Measurements from ENCODE around the gene IRX5.

IRX5 gene

DNA sequence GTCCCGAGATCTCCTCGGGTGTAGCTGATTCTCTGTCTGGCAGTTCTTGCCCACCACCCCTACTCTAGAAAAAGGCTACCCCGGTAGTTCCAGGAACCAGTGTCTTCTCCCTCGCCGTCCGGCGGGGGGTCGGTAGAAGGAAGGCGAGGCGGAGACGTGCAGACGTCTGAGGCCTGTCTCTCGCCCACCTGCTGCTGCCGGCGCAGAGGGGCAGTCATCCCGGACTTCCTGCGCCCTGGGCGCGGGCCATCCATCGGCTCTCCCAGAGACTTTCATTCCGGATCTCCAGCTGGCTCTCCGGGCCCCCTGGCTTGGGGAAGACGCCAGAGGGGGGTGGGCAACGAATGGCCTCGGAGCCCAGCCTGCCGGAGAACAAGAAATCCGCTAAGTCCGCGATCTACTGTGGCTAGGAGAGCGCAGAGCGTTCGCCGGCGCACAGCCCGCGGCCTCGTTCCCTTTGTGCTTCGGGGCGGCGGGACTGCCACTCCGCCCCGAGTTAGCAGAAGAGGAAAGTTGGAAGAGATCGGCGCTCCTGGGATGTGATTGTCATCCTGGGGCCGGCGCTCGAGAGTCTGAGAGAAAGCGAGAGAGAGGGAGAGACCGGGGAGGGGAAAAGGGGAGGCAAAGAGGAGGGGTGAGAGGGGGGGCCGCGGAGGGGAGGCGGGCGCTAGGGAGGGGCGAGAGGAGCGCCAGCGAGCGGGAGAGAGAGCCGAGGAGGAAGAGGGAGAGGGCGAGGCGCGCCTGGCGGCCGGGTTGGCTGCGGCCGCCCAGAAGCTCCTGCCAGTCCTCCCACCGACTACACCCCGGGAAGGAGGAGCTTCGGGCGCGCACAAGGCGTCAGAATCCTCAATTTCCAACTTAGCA is at the start of gene IRX5:
IRX5 (plus strand) TSS at position 861 of the 864 bp plus-strand sequence. CDS start 334 bp downstream, outside the sequence.
- in situ Hi-C loops (cut with MboI; ENCODE audit: low sequenced_read_pairs): loop anchor here (10.0 to 25.0 kb wide), 2 partner anchors 645 to 1168 kb away; partner anchors contain the start of gene IRX3
- peak; percentile 95 to 96 for DNase-seq (ENCODE audit: low spot score in 2 of 2)
- H3K9me3 ChIP-seq: no peaks in the 10 kb centered on the region
- peak within 1 kb of the TSS; percentile 66 for H3K4me3 ChIP-seq
- H3K36me3 ChIP-seq (replicated peaks): peaks cover 19% of the 10 kb centered on the region
- no peaks in the 10 kb centered on the region for H3K27me3 ChIP-seq (ENCODE audit: low read depth)
- H3K4me1 ChIP-seq: peaks cover 10% of the 10 kb centered on the region

DNA sequence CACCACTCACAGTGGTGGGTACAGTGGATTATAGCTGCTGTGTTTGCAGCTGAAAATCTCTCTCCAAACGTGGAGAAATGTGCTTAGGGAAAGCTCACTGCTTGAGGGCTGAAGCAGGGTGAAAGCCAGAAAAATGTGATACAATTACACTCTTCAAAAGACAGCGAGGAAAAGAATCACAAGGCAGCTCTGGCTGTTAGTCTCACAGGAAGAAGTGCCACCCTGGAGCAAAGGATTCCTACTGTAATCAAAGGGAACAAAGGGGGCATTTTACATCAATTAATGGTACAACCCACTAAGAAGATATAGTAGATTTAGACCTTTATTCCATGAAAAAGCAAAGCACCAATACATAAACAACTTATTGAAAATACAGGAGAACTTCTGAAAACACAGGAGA is 48.1 kb upstream of the IRX5 start:
- DNase-seq (ENCODE audit: low spot score in 2 of 2): no peak
- H3K9me3 ChIP-seq: no peaks in the 10 kb centered on the region
- no peaks in the 10 kb centered on the region for H3K27me3 ChIP-seq (ENCODE audit: low read depth)
- H3K36me3 ChIP-seq (replicated peaks): no peaks in the 10 kb centered on the region
- no peaks in the 10 kb centered on the region for H3K4me1 ChIP-seq
- in situ Hi-C loops (cut with MboI; ENCODE audit: low sequenced_read_pairs): no loop called here
- H3K4me3 ChIP-seq: no peak overlapping the region

DNA sequence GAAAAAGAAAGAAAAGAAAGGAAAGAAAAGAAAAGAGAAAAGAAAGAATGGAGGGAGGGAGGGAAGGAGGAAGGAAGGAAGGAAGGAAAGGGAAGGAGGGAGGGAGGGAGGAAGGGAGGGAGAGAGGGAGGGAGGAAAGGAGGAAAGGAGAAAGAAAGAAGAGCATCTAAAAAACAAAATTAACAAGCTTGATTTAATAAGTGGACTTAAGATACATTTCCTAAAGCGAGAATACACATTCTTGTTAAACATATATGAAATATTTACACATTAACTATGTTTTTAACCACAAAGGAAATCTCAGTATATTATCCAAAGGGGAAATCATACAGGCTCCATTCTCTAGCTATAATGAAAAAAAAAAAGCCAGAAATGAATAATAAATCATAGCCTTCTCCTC is 47.3 kb upstream of the IRX5 start:
- in situ Hi-C loops (cut with MboI; ENCODE audit: low sequenced_read_pairs): no loop called here
- DNase-seq (ENCODE audit: low spot score in 2 of 2): no peak
- Histone ChIP-seq H3K4me1 (no peaks in the 10 kb centered on the region), H3K27me3 (ENCODE audit: low read depth) (no peaks in the 10 kb centered on the region), H3K4me3 (no peak overlapping the region), H3K9me3 (no peaks in the 10 kb centered on the region), H3K36me3 (replicated peaks) (no peaks in the 10 kb centered on the region)

DNA sequence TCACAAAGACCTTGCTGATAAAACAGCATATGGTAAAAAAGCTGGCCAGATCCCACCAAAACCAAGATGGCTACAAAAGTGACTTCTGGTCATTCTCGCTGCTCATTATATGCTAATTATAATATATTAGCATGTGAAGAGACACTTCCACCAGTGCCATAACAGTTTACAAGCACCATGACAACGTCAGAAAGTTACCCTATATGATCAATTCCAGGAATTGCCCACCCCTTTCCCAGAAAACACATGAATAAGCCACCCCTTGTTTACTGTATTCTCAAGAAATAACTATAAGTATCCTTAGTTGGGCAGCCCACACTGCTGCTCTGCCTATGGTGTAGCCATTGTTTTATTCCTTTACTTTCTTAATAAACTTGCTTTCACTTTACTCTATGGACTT is 44.6 kb upstream of the IRX5 start:
- H3K4me3 ChIP-seq: no peak overlapping the region
- no peak for DNase-seq (ENCODE audit: low spot score in 2 of 2)
- H3K36me3 ChIP-seq (replicated peaks): no peaks in the 10 kb centered on the region
- in situ Hi-C loops (cut with MboI; ENCODE audit: low sequenced_read_pairs): no loop called here
- no peaks in the 10 kb centered on the region for H3K9me3 ChIP-seq
- H3K27me3 ChIP-seq (ENCODE audit: low read depth): no peaks in the 10 kb centered on the region
- H3K4me1 ChIP-seq: no peaks in the 10 kb centered on the region

DNA sequence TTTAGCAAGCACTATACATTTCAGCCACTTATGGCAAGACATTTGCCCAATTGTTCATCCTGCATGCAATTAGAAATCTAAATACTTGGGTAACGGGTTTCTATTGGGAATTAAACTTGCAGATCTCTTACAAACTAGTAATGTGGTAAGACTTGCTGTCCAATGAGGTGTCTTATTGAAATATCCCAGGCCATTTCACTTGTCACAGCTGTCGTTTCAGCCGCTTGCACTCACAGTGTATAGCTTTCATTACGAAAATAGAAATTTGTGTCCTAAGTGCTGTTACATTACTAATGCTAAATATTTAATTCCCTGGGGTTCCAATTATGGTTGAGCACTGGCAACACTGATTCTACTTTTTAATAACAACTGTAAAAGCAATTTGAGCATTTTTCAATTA is 40.3 kb upstream of the IRX5 start:
- H3K36me3 ChIP-seq (replicated peaks): no peaks in the 10 kb centered on the region
- H3K4me3 ChIP-seq: no peak overlapping the region
- DNase-seq (ENCODE audit: low spot score in 2 of 2): no peak
- H3K9me3 ChIP-seq: no peaks in the 10 kb centered on the region
- in situ Hi-C loops (cut with MboI; ENCODE audit: low sequenced_read_pairs): no loop called here
- no peaks in the 10 kb centered on the region for H3K4me1 ChIP-seq
- H3K27me3 ChIP-seq (ENCODE audit: low read depth): no peaks in the 10 kb centered on the region

DNA sequence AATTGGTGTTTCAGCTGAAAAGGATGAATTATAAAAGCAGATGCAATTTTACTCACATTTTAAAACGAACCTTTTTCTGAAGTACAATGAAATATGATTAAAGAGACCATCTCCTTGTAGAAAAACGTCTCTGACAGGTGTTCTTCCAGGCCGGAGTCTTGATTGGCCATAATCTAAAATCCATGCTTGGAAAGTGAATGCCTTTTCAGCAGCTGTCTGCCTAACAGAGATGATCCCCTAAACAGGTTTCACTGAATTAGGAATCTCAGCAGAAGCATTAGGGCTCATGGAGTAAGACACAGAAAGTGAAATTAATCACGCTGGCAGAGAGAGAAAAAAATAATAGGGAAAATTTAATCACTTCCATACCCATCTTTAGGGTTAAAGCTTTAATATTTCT is 39.3 kb upstream of the IRX5 start:
- in situ Hi-C loops (cut with MboI; ENCODE audit: low sequenced_read_pairs): no loop called here

DNA sequence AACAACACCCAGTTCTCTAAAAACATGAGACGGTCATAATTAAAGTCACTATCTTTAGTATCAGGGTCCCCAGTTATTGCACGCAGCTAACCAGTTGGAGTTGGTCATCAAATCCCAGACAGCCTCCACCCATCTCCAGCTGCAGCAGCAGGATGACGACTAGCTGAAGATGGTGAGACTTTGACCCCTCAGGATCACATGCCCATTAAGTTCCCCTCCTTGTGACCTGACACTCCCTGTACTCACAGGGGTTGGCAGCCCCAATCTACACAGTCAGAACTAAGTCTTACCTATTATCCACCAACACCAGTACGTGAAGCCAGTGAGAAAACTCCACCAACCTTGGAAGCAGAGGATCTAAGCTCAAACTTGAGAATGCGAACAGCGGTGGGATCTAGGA is 37.7 kb upstream of the IRX5 start:
- no peaks in the 10 kb centered on the region for H3K36me3 ChIP-seq (replicated peaks)
- no peak overlapping the region for H3K4me3 ChIP-seq
- H3K27me3 ChIP-seq (ENCODE audit: low read depth): no peaks in the 10 kb centered on the region
- no peak for DNase-seq (ENCODE audit: low spot score in 2 of 2)
- in situ Hi-C loops (cut with MboI; ENCODE audit: low sequenced_read_pairs): no loop called here
- H3K9me3 ChIP-seq: no peaks in the 10 kb centered on the region
- H3K4me1 ChIP-seq: no peaks in the 10 kb centered on the region

More for the DNA sequence above, 39.3 kb upstream of the IRX5 start:
- DNase-seq (ENCODE audit: low spot score in 2 of 2): no peak
- no peaks in the 10 kb centered on the region for H3K27me3 ChIP-seq (ENCODE audit: low read depth)
- H3K4me3 ChIP-seq: no peak overlapping the region
- H3K36me3 ChIP-seq (replicated peaks): no peaks in the 10 kb centered on the region
- no peaks in the 10 kb centered on the region for H3K4me1 ChIP-seq
- no peaks in the 10 kb centered on the region for H3K9me3 ChIP-seq

DNA sequence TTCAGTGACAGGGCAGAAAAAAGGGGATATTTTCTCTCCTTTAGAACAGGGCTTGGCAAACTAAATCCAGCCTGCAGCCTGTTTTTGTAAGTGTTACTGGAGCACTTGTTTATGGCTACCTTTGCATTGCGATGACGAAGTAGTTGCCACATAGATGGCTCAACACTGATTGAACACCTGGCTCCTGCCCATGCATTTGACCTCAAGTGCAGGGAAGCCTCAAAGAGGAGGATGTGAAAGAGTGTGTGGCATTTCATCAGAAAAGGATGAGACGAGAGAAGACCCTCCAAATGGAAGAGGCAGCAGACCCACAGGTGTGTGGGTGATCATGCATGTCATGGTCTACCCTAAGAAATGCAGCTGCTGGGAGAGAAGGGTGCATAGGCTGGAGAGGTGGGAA is 32.7 kb upstream of the IRX5 start:
- Histone ChIP-seq H3K36me3 (replicated peaks) (no peaks in the 10 kb centered on the region), H3K27me3 (ENCODE audit: low read depth) (no peaks in the 10 kb centered on the region), H3K9me3 (no peaks in the 10 kb centered on the region), H3K4me1 (no peaks in the 10 kb centered on the region), H3K4me3 (no peak overlapping the region)
- no peak for DNase-seq (ENCODE audit: low spot score in 2 of 2)
- in situ Hi-C loops (cut with MboI; ENCODE audit: low sequenced_read_pairs): no loop called here

DNA sequence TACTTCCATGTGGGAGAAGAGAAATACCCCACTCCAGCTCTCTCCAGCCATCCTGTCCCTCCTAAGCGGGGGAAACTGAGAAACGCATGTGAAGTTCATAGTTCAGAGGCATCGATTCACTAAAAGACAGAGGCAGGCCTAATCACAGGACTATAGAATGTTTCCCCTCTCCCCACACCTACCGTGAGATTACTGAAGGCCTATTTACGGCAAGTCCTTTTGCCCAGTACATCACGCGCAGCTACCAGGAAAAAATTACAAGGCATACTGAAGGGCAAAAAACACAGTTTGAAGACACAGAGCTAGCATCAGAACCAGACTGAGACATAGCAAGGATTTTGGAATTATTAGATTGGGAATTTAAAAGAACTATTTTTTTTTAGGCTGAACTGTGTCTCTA is 29.1 kb upstream of the IRX5 start:
- H3K9me3 ChIP-seq: no peaks in the 10 kb centered on the region
- in situ Hi-C loops (cut with MboI; ENCODE audit: low sequenced_read_pairs): no loop called here
- no peak overlapping the region for H3K4me3 ChIP-seq
- H3K36me3 ChIP-seq (replicated peaks): no peaks in the 10 kb centered on the region
- no peaks in the 10 kb centered on the region for H3K27me3 ChIP-seq (ENCODE audit: low read depth)
- H3K4me1 ChIP-seq: no peaks in the 10 kb centered on the region
- no peak for DNase-seq (ENCODE audit: low spot score in 2 of 2)

DNA sequence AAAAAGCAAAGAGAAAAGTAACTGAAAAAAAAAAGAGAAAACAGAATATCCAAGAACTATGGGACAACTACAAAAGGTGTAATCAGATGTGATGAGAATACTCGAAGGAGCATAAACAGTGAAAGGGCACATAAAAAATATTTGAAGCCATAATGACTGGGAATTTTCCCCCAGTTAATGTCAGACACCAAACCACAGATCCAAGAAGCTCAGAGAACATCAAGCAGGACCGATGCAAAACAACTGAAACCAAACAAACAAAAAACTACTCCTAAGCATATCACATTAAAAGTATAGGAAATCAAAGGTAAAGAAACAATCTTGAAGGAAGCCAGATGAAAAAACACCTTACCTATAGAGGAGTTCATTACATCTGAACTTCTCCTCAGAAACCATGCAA is 27.6 kb upstream of the IRX5 start:
- no peaks in the 10 kb centered on the region for H3K27me3 ChIP-seq (ENCODE audit: low read depth)
- DNase-seq (ENCODE audit: low spot score in 2 of 2): no peak
- H3K4me3 ChIP-seq: no peak overlapping the region
- no peaks in the 10 kb centered on the region for H3K9me3 ChIP-seq
- no peaks in the 10 kb centered on the region for H3K4me1 ChIP-seq
- in situ Hi-C loops (cut with MboI; ENCODE audit: low sequenced_read_pairs): no loop called here
- no peaks in the 10 kb centered on the region for H3K36me3 ChIP-seq (replicated peaks)

DNA sequence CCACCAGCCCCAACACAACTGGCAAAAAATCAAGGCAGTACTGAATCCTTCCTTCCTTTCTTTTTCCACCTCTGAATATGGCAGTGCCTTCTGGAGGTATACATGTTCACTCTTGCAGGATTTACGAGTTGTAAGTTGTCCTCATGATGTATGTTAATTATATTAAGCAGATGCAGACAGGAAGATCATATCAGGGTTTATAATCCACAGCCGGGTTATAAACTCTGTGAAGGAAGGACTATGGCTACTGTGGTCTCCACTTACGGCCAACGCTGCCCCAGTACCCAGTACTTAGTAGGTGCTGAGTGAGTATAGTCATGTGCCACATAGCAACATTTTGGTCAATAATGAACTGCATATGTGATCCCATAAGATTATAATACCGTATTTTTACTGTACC is 19.6 kb upstream of the IRX5 start:
- no peaks in the 10 kb centered on the region for H3K4me1 ChIP-seq
- in situ Hi-C loops (cut with MboI; ENCODE audit: low sequenced_read_pairs): no loop called here
- H3K27me3 ChIP-seq (ENCODE audit: low read depth): no peaks in the 10 kb centered on the region
- H3K36me3 ChIP-seq (replicated peaks): no peaks in the 10 kb centered on the region; the same call in 1 of the 2 replicates
- H3K9me3 ChIP-seq: no peaks in the 10 kb centered on the region
- DNase-seq (ENCODE audit: low spot score in 2 of 2): no peak
- no peak overlapping the region for H3K4me3 ChIP-seq

DNA sequence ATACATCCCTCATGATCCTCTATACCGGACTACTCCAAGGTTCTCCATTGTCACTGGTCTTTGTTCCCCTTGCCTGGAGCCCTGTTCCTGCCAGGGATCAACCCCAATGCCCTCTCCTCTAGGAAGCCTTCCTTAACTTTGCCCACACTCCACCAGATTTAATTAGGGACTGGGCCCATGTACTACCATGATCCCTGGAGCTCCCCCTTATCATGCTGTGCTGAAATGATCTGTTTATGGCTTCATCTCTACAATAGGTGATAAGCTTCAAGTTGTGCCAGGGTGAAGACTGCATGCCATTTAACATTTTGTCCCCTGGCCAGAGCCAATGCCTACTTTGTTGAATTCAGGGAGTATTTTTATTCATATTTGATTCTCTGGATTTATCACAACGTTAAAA is 17.9 kb upstream of the IRX5 start:
- in situ Hi-C loops (cut with MboI; ENCODE audit: low sequenced_read_pairs): no loop called here
- no peaks in the 10 kb centered on the region for H3K27me3 ChIP-seq (ENCODE audit: low read depth)
- no peak overlapping the region for H3K4me3 ChIP-seq
- DNase-seq (ENCODE audit: low spot score in 2 of 2): no peak
- H3K36me3 ChIP-seq (replicated peaks): no peaks in the 10 kb centered on the region; the same call in none of the 2 replicates
- H3K9me3 ChIP-seq: no peaks in the 10 kb centered on the region
- H3K4me1 ChIP-seq: no peaks in the 10 kb centered on the region

DNA sequence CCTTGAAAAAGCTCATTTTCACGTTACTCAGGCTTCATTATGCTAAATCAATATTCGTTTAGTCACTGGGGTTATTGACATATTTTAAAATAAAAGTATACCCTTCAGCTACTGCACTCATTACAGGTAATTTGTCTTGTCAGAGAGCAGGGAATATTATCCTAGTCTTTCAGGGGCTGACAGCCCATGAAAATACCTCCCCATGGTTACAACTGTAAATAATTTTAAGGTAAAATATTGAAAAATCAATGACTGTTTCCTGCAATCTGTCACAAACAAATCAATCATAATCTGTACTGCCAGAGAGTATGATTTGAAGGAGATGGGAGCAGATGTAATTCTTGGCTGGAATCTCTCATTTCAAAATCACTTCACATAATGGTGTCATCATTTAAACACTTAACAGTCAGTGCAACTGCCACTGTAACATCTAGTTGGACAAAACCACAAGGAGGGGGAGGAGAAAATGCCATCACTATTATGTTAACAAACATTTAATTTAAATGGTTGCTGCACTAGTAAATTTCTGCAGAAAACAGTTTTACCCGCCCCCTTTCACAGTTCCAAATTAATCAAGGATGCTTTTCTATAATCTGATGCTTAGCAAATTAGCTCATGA is 9.3 kb upstream of the IRX5 start:
- Histone ChIP-seq H3K27me3 (ENCODE audit: low read depth) (no peaks in the 10 kb centered on the region), H3K4me1 (peaks cover 8% of the 10 kb centered on the region), H3K9me3 (no peaks in the 10 kb centered on the region), H3K36me3 (replicated peaks) (peaks cover 18% of the 10 kb centered on the region), H3K4me3 (no peak overlapping the region)
- DNase-seq (ENCODE audit: low spot score in 2 of 2): no peak
- in situ Hi-C loops (cut with MboI; ENCODE audit: low sequenced_read_pairs): no loop called here

DNA sequence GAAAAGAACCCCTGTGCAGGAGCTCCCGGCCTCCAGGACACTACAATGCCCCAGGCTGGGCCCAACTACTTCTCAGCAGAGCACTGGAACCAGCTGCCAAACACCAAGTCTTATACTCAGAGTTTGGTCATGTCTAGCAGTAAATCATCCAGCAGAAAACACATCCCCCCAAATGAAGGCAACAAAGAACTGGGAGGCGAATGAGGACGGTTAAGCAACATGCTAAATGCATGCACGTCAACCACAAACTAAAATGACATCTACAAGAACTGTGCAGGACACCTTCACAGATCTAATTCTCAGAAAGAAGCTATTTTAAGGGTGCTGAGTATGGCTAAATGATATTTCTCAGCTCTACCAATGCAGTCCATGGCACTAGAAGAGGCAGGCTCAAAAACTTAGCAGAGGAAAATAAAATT is 7.6 kb upstream of the IRX5 start:
- Histone ChIP-seq H3K4me3 (no peak overlapping the region), H3K36me3 (replicated peaks) (peaks cover 16% of the 10 kb centered on the region), H3K4me1 (peaks cover 15% of the 10 kb centered on the region), H3K27me3 (ENCODE audit: low read depth) (no peaks in the 10 kb centered on the region), H3K9me3 (no peaks in the 10 kb centered on the region)
- in situ Hi-C loops (cut with MboI; ENCODE audit: low sequenced_read_pairs): no loop called here
- DNase-seq (ENCODE audit: low spot score in 2 of 2): no peak

Data from HAP-1 (cell line).